K562 (cell line): ENCODE measurements around the gene ZNF618. TPM values are rescaled to one million over a fixed set of nuclear protein-coding genes. Genes with fewer than 3 reads are reported as not detected.
A peak's percentile ranks its signal among the peaks of the same experiment; 100 is the strongest.

Experiments
- ATAC-seq: fragments of 200-7000 bp; cut with Tn5 transposase; 3 replicates; pipeline ENCODE4 v1.9.1; 2020; ENCODE audit warnings: moderate library complexity
- BruUV-seq: library from RNA; stranded (reverse); fragments of 400-500 nt; replicated peaks from 2 replicates; lab custom pipeline; 2021; lab: Mats Ljungman, UMichigan
- CTCF ChIA-PET: fragments of 300-600 bp; formaldehyde crosslinking; extraction: SDS; loops from one replicate; lab custom pipeline; 2021; ENCODE audit warnings: low intra/inter-chr PET ratio; lab: Yijun Ruan, JAX
- POLR2A ChIA-PET: fragments of 300-600, 350-650 bp; sonication (Branson Sonifier 250); formaldehyde crosslinking; extraction: SDS; loops from one replicate; lab custom pipeline; 2021; ENCODE audit warnings: antibody characterized with exemption, inconsistent platforms; lab: Yijun Ruan, JAX
- DNase-seq, 4 experiments: peaks; one replicate each; pipeline versions ENCODE4 v3.0.0 to v3.0.0-alpha.2; 2011 to 2018; ENCODE audit warnings: low spot score in 3 of 4, mixed read lengths in 3 of 4; ENCODE audit errors: extremely low read depth in 1 of 4
- FAIRE-seq: peaks from 2 replicates; lab custom pipeline; 2011; peaks lifted over from hg19 to GRCh38; lab: Jason Lieb, UNC
- H2AFZ ChIP-seq: 2 replicates; pipeline ENCODE4 v1.6.0; 2011; ENCODE audit warnings: low read depth, low read length, control low read depth, inconsistent platforms
- H3K27ac ChIP-seq: fragments of 200-600 bp; 3 replicates; pipeline ENCODE4 v1.8.0; 2011; ENCODE audit warnings: low read depth, mild to moderate bottlenecking, control low read depth, inconsistent platforms, low read length, moderate library complexity, mixed read lengths; ENCODE audit errors: extremely low read depth
- H3K27me3 ChIP-seq, 2 experiments: fragments of 300-600 bp in 1 of 2; 2 replicates in 1 of 2; 3 replicates in 1 of 2; pipeline versions ENCODE4 v1.6.0 to v1.8.0; 2011; ENCODE audit warnings: inconsistent platforms in 2 of 2, low read length in 2 of 2, mild to moderate bottlenecking in 1 of 2, mixed read lengths in 1 of 2, moderate library complexity in 1 of 2; ENCODE audit not compliant: control insufficient read depth in 2 of 2, insufficient read depth in 2 of 2
- H3K36me3 ChIP-seq: fragments of 300-600 bp; 3 replicates; pipeline ENCODE4 v1.8.0; 2011; ENCODE audit warnings: mild to moderate bottlenecking, low read length, inconsistent platforms; ENCODE audit not compliant: control insufficient read depth, insufficient read depth
- H3K4me1 ChIP-seq, 2 experiments: fragments of 200-600 bp in 1 of 2; replicated peaks in 1 of 2; 2 replicates in 1 of 2; 3 replicates in 1 of 2; pipeline versions ENCODE4 v1.5.1 to v1.8.0; 2011; ENCODE audit warnings: inconsistent platforms in 2 of 2, low read length in 2 of 2, mild to moderate bottlenecking in 1 of 2, mixed read lengths in 1 of 2, moderate library complexity in 1 of 2; ENCODE audit not compliant: control insufficient read depth in 2 of 2, insufficient read depth in 2 of 2
- H3K4me2 ChIP-seq: 2 replicates; pipeline ENCODE4 v1.6.1; 2011; ENCODE audit warnings: low read length, control low read depth, inconsistent platforms, mixed read lengths; ENCODE audit not compliant: insufficient read depth
- H3K4me3 ChIP-seq: fragments of 200-600 bp; sonication (generic), shearing (Covaris generic); 2 replicates; pipeline ENCODE4 v1.5.1; 2016; ENCODE audit warnings: control low read depth, inconsistent platforms
- H3K79me2 ChIP-seq: fragments of 200-600 bp; 3 replicates; pipeline ENCODE4 v1.8.0; 2011; ENCODE audit warnings: low read length, inconsistent platforms; ENCODE audit not compliant: control insufficient read depth, insufficient read depth
- H3K9ac ChIP-seq, 2 experiments: 2 replicates each; pipeline versions ENCODE4 v1.6.0 to v1.6.1; 2011; ENCODE audit warnings: low read depth in 2 of 2, low read length in 2 of 2, control low read depth in 1 of 2, inconsistent platforms in 1 of 2, mild to moderate bottlenecking in 1 of 2, mixed read lengths in 1 of 2; ENCODE audit not compliant: insufficient read depth in 1 of 2
- H3K9me1 ChIP-seq: one replicate; pipeline ENCODE4 v1.6.0; 2011; ENCODE audit warnings: inconsistent platforms, mild to moderate bottlenecking, low read length, moderate library complexity; ENCODE audit not compliant: control insufficient read depth, insufficient read depth
- H3K9me3 ChIP-seq: replicated peaks from 2 replicates; pipeline ENCODE4 v1.5.1; 2011; ENCODE audit warnings: low read depth, low read length, inconsistent platforms; ENCODE audit not compliant: control insufficient read depth, insufficient read depth
- H4K20me1 ChIP-seq: replicated peaks from 2 replicates; pipeline ENCODE4 v1.6.1; 2011; ENCODE audit warnings: low read length, inconsistent platforms, mixed read lengths; ENCODE audit not compliant: control insufficient read depth, insufficient read depth
- GABPB2 ChIP-seq: fragments of 250-450 bp; sonication (Bioruptor Pico); conservative IDR thresholded peaks from 2 replicates; pipeline ENCODE4 v1.5.1; 2021; ENCODE audit warnings: mild to moderate bottlenecking
- KLF1 ChIP-seq: fragments of 450-650 bp; IDR thresholded peaks from 2 replicates; pipeline ENCODE4 v1.6.1; 2016; ENCODE audit warnings: missing genetic modification characterization, missing compliant biosample characterization
- MYBL2 ChIP-seq, 2 experiments: fragments of 450-650 bp in 1 of 2; sonication (generic) in 1 of 2; formaldehyde crosslinking in 1 of 2; IDR thresholded peaks; 2 replicates each; pipeline versions ENCODE4 v1.6.1 to v1.8.1; 2017 to 2022; ENCODE audit warnings: borderline replicate concordance in 1 of 2, inconsistent platforms in 1 of 2, low read depth in 1 of 2, mild to moderate bottlenecking in 1 of 2, missing genetic modification reagents in 1 of 2, moderate library complexity in 1 of 2
- NFIC ChIP-seq: fragments of 450-650 bp; IDR thresholded peaks from 2 replicates; pipeline ENCODE4 v1.6.1; 2017; ENCODE audit warnings: mild to moderate bottlenecking, inconsistent platforms
- NR2F6 ChIP-seq: fragments of 450-650 bp; formaldehyde crosslinking; IDR thresholded peaks from 2 replicates; pipeline ENCODE4 v1.4.0; 2020; ENCODE audit warnings: mild to moderate bottlenecking
- PHF21A ChIP-seq: fragments of 450-650 bp; IDR thresholded peaks from 2 replicates; pipeline ENCODE4 v1.6.1; 2017; ENCODE audit warnings: low read depth, borderline replicate concordance
- PRDM10 ChIP-seq: fragments of 450-650 bp; IDR thresholded peaks from 2 replicates; pipeline ENCODE4 v1.6.1; 2018; ENCODE audit not compliant: partially characterized antibody
- RBFOX2 ChIP-seq: fragments of 200-400 bp; formaldehyde crosslinking; IDR thresholded peaks from 2 replicates; pipeline ENCODE4 v1.6.1; 2017; ENCODE audit warnings: low read depth, mild to moderate bottlenecking, low read length, moderate library complexity
- RBM25 ChIP-seq: fragments of 200-400 bp; formaldehyde crosslinking; IDR thresholded peaks from 2 replicates; pipeline ENCODE4 v1.6.1; 2018; ENCODE audit warnings: low read length, low read depth, moderate library complexity; ENCODE audit not compliant: severe bottlenecking
- SAP30 ChIP-seq: fragments of 200-600 bp; sonication (generic); IDR thresholded peaks from 2 replicates; pipeline ENCODE4 v1.6.1; 2012; ENCODE audit warnings: borderline replicate concordance, low read depth, mild to moderate bottlenecking, moderate library complexity, low read length, control low read depth, inconsistent platforms; ENCODE audit not compliant: insufficient read depth, poor library complexity, severe bottlenecking
- SETDB1 ChIP-seq: IDR thresholded peaks from one replicate; pipeline ENCODE4 v1.6.1; 2012; ENCODE audit warnings: low read length, control low read depth, inconsistent platforms
- ZBTB11 ChIP-seq, 3 experiments: fragments of 200-800 bp in 1 of 3; fragments of 250-450 bp in 1 of 3; fragments of 450-650 bp in 1 of 3; sonication (Bioruptor Pico) in 1 of 3; sonication (Bioruptor generic) in 1 of 3; formaldehyde crosslinking in 1 of 3; IDR thresholded peaks; 2 replicates each; pipeline versions ENCODE4 v1.6.1 to v1.8.0; 2016 to 2022; ENCODE audit warnings: mild to moderate bottlenecking in 2 of 3, missing genetic modification characterization in 2 of 3, missing compliant biosample characterization in 1 of 3, moderate library complexity in 1 of 3
- ZFP1 ChIP-seq: fragments of 450-650 bp; formaldehyde crosslinking; IDR thresholded peaks from 2 replicates; pipeline ENCODE4 v1.4.0; 2020; ENCODE audit warnings: mild to moderate bottlenecking, mixed read lengths
- ZKSCAN8 ChIP-seq: fragments of 200-800 bp; sonication (Bioruptor generic); IDR thresholded peaks from 2 replicates; pipeline ENCODE4 v1.6.1; 2016; ENCODE audit warnings: missing genetic modification characterization, missing compliant biosample characterization
- ZNF354B ChIP-seq: fragments of 250-450 bp; sonication (Bioruptor Pico); IDR thresholded peaks from 2 replicates; pipeline ENCODE4 v1.4.0; 2020
- WGBS: fragments of 100-300 bp; shearing (Covaris generic); methylation state at CpG from one replicate; pipeline ENCODE4 v1.1.6; 2016; ENCODE audit warnings: low coverage, mixed read lengths; ENCODE audit not compliant: insufficient coverage; ENCODE audit errors: missing lambda C conversion rate; 5-methylcytosine and 5-hydroxymethylcytosine counted together
- in situ Hi-C: fragments of 300-500 bp; cut with MboI; formaldehyde crosslinking; loops from 4 replicates; pipeline ENCODE4 v1.15.0; 2018; ENCODE audit warnings: inconsistent platforms, mixed read lengths
- intact Hi-C: fragments of 100-400 bp; cut with micrococcal nuclease; formaldehyde crosslinking; loops from 2 replicates; pipeline ENCODE4 v1.14.2; 2022
- polyA plus RNA-seq, 8 experiments: library from polyadenylated mRNA; depleted of rRNA in 4 of 8; stranded (reverse) in 5 of 8; unstranded in 3 of 8; fragments of >200 nt; fragmentation: Nextera tagmentation in 2 of 8; fragmentation: Illumina TruSeq in 1 of 8; extraction: Ambion mirVana in 2 of 8; extraction: Trizol in 1 of 8; gene quantifications; 2 replicates each; pipeline versions ENCODE4 v1.2.1 to v1.2.3, GENCODE V29; 2011 to 2014; ENCODE audit warnings: inconsistent platforms in 1 of 8, missing spikeins in 1 of 8
- total RNA-seq, 7 experiments: library from RNA; depleted of rRNA in 6 of 7; stranded (reverse); fragments of >200 nt in 6 of 7; fragmentation: Illumina TruSeq in 2 of 7; extraction: Trizol in 2 of 7; gene quantifications; 2 replicates each; pipeline versions ENCODE4 v1.2.1 to v1.2.3, GENCODE V29; 2011 to 2021; ENCODE audit warnings: low replicate concordance in 1 of 7

ZNF618 gene
- total and polyA plus RNA-seq, 9 of the 15 experiments (the other 6 are each of a cell fraction or from before 2014, with no cell fraction given), result 0.08 to 13.7 (median 3.4) TPM

- H3K4me2 ChIP-seq, result no peak overlapping the region
- in situ Hi-C loops (no loop called here), intact Hi-C loops (no loop called here)
- no peaks in the 10 kb centered on the region; the same call in 1 of the 2 replicates for H4K20me1 ChIP-seq
- ChIA-PET CTCF (no interaction called here), POLR2A (no interaction called here)
- no TSS peak for BruUV-seq
- ATAC-seq (no peak), DNase-seq (no peak), FAIRE-seq (no peak)
- H3K9me1 ChIP-seq, result no peaks in the 10 kb centered on the region
- H3K79me2 ChIP-seq, result no peaks in the 10 kb centered on the region
- H3K27me3 ChIP-seq, result peaks cover 0 to 24% of the 10 kb centered on the region in 2 experiments; a peak in 2 of 5 replicates
- peaks cover 0 to 12% of the 10 kb centered on the region in 2 experiments; a peak in 2 of 5 replicates for H3K4me1 ChIP-seq
- no peaks in the 10 kb centered on the region for H3K9me3 ChIP-seq
- WGBS, result 28% methylated on average over 9 of the region's 18 CpGs
- no peak for TF ChIP-seq ZKSCAN8
- no peak for TF ChIP-seq ZFP1
- TF ChIP-seq ZBTB11 (CRISPR knock-in tag; IDR thresholded peaks at IDR 0.05), result no peak
- TF ChIP-seq SAP30, result no peak
- no peak for TF ChIP-seq RBFOX2
- no peak for TF ChIP-seq PRDM10
- TF ChIP-seq GABPB2 (CRISPR knock-in tag), result no peak
- no peak for TF ChIP-seq ZNF354B (CRISPR knock-in tag)
- TF ChIP-seq MYBL2 (IDR thresholded peaks at IDR 0.05; ENCODE audit: low read depth), result no peak
- TF ChIP-seq MYBL2 (CRISPR knock-in tag; IDR thresholded peaks at IDR 0.05; ENCODE audit: borderline replicate concordance), result no peak
- TF ChIP-seq KLF1, result no peak
- TF ChIP-seq PHF21A, result no peak
- TF ChIP-seq NR2F6, result no peak
- TF ChIP-seq SETDB1, result no peak
- 0 out of 2 replicates have a peak, but pooled peaks have one; percentile 13 for TF ChIP-seq NFIC
- peak; percentile 34 for TF ChIP-seq RBM25
- no peak overlapping the region for H3K9ac ChIP-seq
- H3K36me3 ChIP-seq, result no peaks in the 10 kb centered on the region
- no peak overlapping the region for H3K4me3 ChIP-seq
- H3K27ac ChIP-seq, result no peak overlapping the region
- H2AFZ ChIP-seq, result no peak overlapping the region
Observed at GRCh38 chr9:114097613-114098020, 221.5 kb downstream of the ZNF618 start.
